H9 (cell line): ENCODE results near the gene NBEA. TPM values are rescaled to one million over a fixed set of nuclear protein-coding genes. Genes with fewer than 3 reads are reported as not detected.

Source experiments
- DNase-seq: peaks from one replicate; pipeline ENCODE4 v3.0.0-alpha.2; 2017
- H2AFZ ChIP-seq: one replicate; pipeline ENCODE4 v1.6.1; 2013; ENCODE audit warnings: mild to moderate bottlenecking, low read length, control low read depth, moderate library complexity
- H2AK5ac ChIP-seq: 2 replicates; pipeline ENCODE4 v1.6.1; 2013; ENCODE audit warnings: low read length, control low read depth, mixed read lengths; ENCODE audit not compliant: insufficient read length
- H2BK120ac ChIP-seq: one replicate; pipeline ENCODE4 v1.6.1; 2013; ENCODE audit warnings: low read depth, mild to moderate bottlenecking, low read length, control low read depth, inconsistent platforms; ENCODE audit not compliant: poor library complexity, severe bottlenecking
- H2BK12ac ChIP-seq: 2 replicates; pipeline ENCODE4 v1.6.1; 2013; ENCODE audit warnings: low read length, control low read depth, mixed read lengths, low read depth; ENCODE audit not compliant: insufficient read length
- H2BK15ac ChIP-seq: 2 replicates; pipeline ENCODE4 v1.6.1; 2013; ENCODE audit warnings: low read depth, low read length, control low read depth
- H2BK20ac ChIP-seq: one replicate; pipeline ENCODE4 v1.6.1; 2013; ENCODE audit warnings: low read depth, mild to moderate bottlenecking, low read length, control low read depth, inconsistent platforms; ENCODE audit not compliant: poor library complexity, severe bottlenecking
- H2BK5ac ChIP-seq: 2 replicates; pipeline ENCODE4 v1.6.1; 2013; ENCODE audit warnings: low read length, control low read depth, mixed read lengths; ENCODE audit not compliant: insufficient read length
- H3K14ac ChIP-seq: 2 replicates; pipeline ENCODE4 v1.6.1; 2013; ENCODE audit warnings: low read length, control low read depth; ENCODE audit not compliant: insufficient read depth
- H3K18ac ChIP-seq: 2 replicates; pipeline ENCODE4 v1.6.1; 2013; ENCODE audit warnings: low read depth, mild to moderate bottlenecking, mixed read lengths, low read length, control low read depth; ENCODE audit not compliant: insufficient read length
- H3K23ac ChIP-seq: 2 replicates; pipeline ENCODE4 v1.6.1; 2013; ENCODE audit warnings: low read length, control low read depth, mixed read lengths, low read depth; ENCODE audit not compliant: insufficient read length
- H3K23me2 ChIP-seq: 2 replicates; pipeline ENCODE4 v1.6.1; 2013; ENCODE audit warnings: low read depth, mild to moderate bottlenecking, mixed read lengths, low read length, control low read depth; ENCODE audit not compliant: insufficient read length, poor library complexity, severe bottlenecking
- H3K27ac ChIP-seq: 2 replicates; pipeline ENCODE4 v1.5.1; 2013; ENCODE audit warnings: low read length, control low read depth, mixed read lengths, low read depth; ENCODE audit not compliant: insufficient read length
- H3K27me3 ChIP-seq: 2 replicates; pipeline ENCODE4 v1.6.1; 2013; ENCODE audit warnings: low read length, control low read depth, inconsistent platforms; ENCODE audit not compliant: insufficient read depth
- H3K4ac ChIP-seq: 2 replicates; pipeline ENCODE4 v1.6.1; 2013; ENCODE audit warnings: low read depth, mild to moderate bottlenecking, control low read depth, inconsistent platforms, low read length, moderate library complexity
- H3K4me1 ChIP-seq: 2 replicates; pipeline ENCODE4 v1.6.1; 2013; ENCODE audit warnings: low read length, control low read depth, inconsistent platforms; ENCODE audit not compliant: insufficient read depth
- H3K4me2 ChIP-seq: 2 replicates; pipeline ENCODE4 v1.6.1; 2013; ENCODE audit warnings: low read length, control low read depth, mixed read lengths; ENCODE audit not compliant: insufficient read length, insufficient read depth
- H3K56ac ChIP-seq: 2 replicates; pipeline ENCODE4 v1.6.1; 2013; ENCODE audit warnings: low read depth, mild to moderate bottlenecking, mixed read lengths, low read length, control low read depth; ENCODE audit not compliant: insufficient read length
- H3K79me1 ChIP-seq: 2 replicates; pipeline ENCODE4 v1.6.1; 2013; ENCODE audit warnings: low read depth, mild to moderate bottlenecking, moderate library complexity, low read length, control low read depth, inconsistent platforms; ENCODE audit not compliant: insufficient read depth, poor library complexity, severe bottlenecking
- H3K79me2 ChIP-seq: 2 replicates; pipeline ENCODE4 v1.6.1; 2013; ENCODE audit warnings: low read length, control low read depth, inconsistent platforms; ENCODE audit not compliant: insufficient read depth
- H3K9ac ChIP-seq: 2 replicates; pipeline ENCODE4 v1.6.1; 2013; ENCODE audit warnings: low read length, control low read depth, mixed read lengths; ENCODE audit not compliant: insufficient read length; ENCODE audit errors: extremely low read depth
- H3K9me3 ChIP-seq: one replicate; pipeline ENCODE4 v1.6.1; 2013; ENCODE audit warnings: low read depth, low read length, inconsistent platforms; ENCODE audit not compliant: control insufficient read depth
- H3T11ph ChIP-seq: one replicate; pipeline ENCODE4 v1.6.1; 2013; ENCODE audit warnings: mild to moderate bottlenecking, low read length, control low read depth, inconsistent platforms
- H4K20me1 ChIP-seq: one replicate; pipeline ENCODE4 v1.6.1; 2013; ENCODE audit not compliant: control insufficient read depth, insufficient read length, insufficient read depth
- H4K5ac ChIP-seq: 2 replicates; pipeline ENCODE4 v1.6.1; 2013; ENCODE audit warnings: low read depth, mild to moderate bottlenecking, mixed read lengths, low read length, control low read depth; ENCODE audit not compliant: insufficient read length
- H4K8ac ChIP-seq: replicated peaks from 2 replicates; pipeline ENCODE4 v1.6.1; 2013; ENCODE audit warnings: low read length, control low read depth, mixed read lengths, low read depth; ENCODE audit not compliant: insufficient read length
- H4K91ac ChIP-seq: 2 replicates; pipeline ENCODE4 v1.6.1; 2013; ENCODE audit warnings: low read depth, mild to moderate bottlenecking, moderate library complexity, mixed read lengths, low read length, control low read depth; ENCODE audit not compliant: insufficient read length
- H3K27ac Mint-ChIP-seq, 3 experiments: 2 replicates in 2 of 3; 3 replicates in 1 of 3; pipeline ENCODE4 v1.8.0; 2020 to 2021; ENCODE audit warnings: mixed read lengths in 3 of 3, mild to moderate bottlenecking in 1 of 3, moderate library complexity in 1 of 3
- H3K27me3 Mint-ChIP-seq: 2 replicates; pipeline ENCODE4 v1.8.0; 2021; ENCODE audit warnings: low read depth, mild to moderate bottlenecking, moderate library complexity, mixed read lengths
- H3K36me3 Mint-ChIP-seq, 3 experiments: 2 replicates in 2 of 3; 3 replicates in 1 of 3; pipeline ENCODE4 v1.8.0; 2020 to 2021; ENCODE audit warnings: low read depth in 3 of 3, mixed read lengths in 3 of 3; ENCODE audit not compliant: insufficient read depth in 1 of 3
- H3K4me1 Mint-ChIP-seq, 2 experiments: 2 replicates each; pipeline ENCODE4 v1.8.0; 2020; ENCODE audit warnings: mixed read lengths in 2 of 2
- H3K4me3 Mint-ChIP-seq, 2 experiments: 2 replicates in 1 of 2; 3 replicates in 1 of 2; pipeline ENCODE4 v1.8.0; 2020 to 2021; ENCODE audit warnings: mild to moderate bottlenecking in 2 of 2, mixed read lengths in 2 of 2, moderate library complexity in 1 of 2
- H3K9me3 Mint-ChIP-seq, 2 experiments: 2 replicates in 1 of 2; 3 replicates in 1 of 2; pipeline ENCODE4 v1.8.0; 2020; ENCODE audit warnings: mild to moderate bottlenecking in 2 of 2, mixed read lengths in 2 of 2, moderate library complexity in 1 of 2
- WGBS: extraction: QIAGEN DNeasy Blood & Tissue Kit; methylation state at CpG from one replicate; pipeline ENCODE4 v1.1.7; 2013; ENCODE audit warnings: missing lambda C conversion rate, low lambda C conversion rate, mixed read lengths; ENCODE audit not compliant: insufficient read length; ENCODE audit errors: extremely low coverage; 5-methylcytosine and 5-hydroxymethylcytosine counted together
- total RNA-seq: library from RNA; stranded (reverse); gene quantifications from 2 replicates; pipeline ENCODE4 v1.2.1, GENCODE V29; 2021
- TF ChIP-seq, protein P1 (sequence below): fragments of 200-600 bp; sonication (generic); conservative IDR thresholded peaks from 3 replicates; pipeline ENCODE4 v1.8.0; 2021; ENCODE audit warnings: antibody characterized with exemption, mild to moderate bottlenecking

Gene NBEA
- total RNA-seq, 1 experiment from 2014 or later, result 17.3 TPM

DNA sequence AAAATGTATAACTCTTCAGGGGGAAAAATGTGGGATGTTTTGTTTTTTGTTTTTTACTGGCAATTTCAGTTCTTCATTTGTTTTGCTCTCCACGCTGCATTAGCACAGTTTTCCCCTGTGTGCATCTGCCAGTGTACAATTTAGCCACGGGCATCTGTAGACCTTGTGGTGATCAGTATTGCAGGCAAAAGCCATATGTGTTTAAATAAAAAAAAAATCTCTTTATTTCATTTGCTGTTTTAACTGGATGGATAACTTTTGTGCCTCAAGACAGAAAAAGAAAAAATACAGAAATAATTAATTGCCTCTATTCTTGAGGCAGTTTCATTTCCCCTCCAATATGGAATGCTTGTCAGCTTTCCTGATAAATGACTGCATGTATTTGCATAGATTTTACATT, 542.3 kb downstream of the NBEA start:
- H2AFZ ChIP-seq, result no peak overlapping the region
- no peak overlapping the region for H4K91ac ChIP-seq
- H4K20me1 ChIP-seq, result no peaks in the 10 kb centered on the region
- no peak overlapping the region for H3K9ac ChIP-seq
- no peak overlapping the region for H3K27ac Mint-ChIP-seq
- no peaks in the 10 kb centered on the region for H3K9me3 Mint-ChIP-seq
- H3K4me2 ChIP-seq, result no peak overlapping the region
- no peak overlapping the region for H3K14ac ChIP-seq
- H3K27ac ChIP-seq, result no peak overlapping the region
- no CpG with 5 or more reads among the region's 2 CpGs for WGBS
- H2BK12ac ChIP-seq, result no peak overlapping the region
- H2BK15ac ChIP-seq, result no peak overlapping the region
- H3K36me3 Mint-ChIP-seq, result no peaks in the 10 kb centered on the region
- no peaks in the 10 kb centered on the region for H3K79me1 ChIP-seq
- no peak overlapping the region for H3K4ac ChIP-seq
- no peak overlapping the region for H3K18ac ChIP-seq
- no peak for DNase-seq
- no peaks in the 10 kb centered on the region for H3K23me2 ChIP-seq
- H2BK120ac ChIP-seq, result no peak overlapping the region
- peaks cover 16% of the 10 kb centered on the region for H3K27me3 Mint-ChIP-seq
- no peak overlapping the region for H3K56ac ChIP-seq
- no peak overlapping the region for H4K5ac ChIP-seq
- H4K8ac ChIP-seq, result no peak overlapping the region
- no peak overlapping the region for H3T11ph ChIP-seq
- H3K9me3 ChIP-seq, result no peaks in the 10 kb centered on the region
- H3K23ac ChIP-seq, result no peak overlapping the region
- H3K4me1 ChIP-seq, result no peaks in the 10 kb centered on the region
- peaks cover under 1 to 5% of the 10 kb centered on the region in 2 experiments for H3K4me1 Mint-ChIP-seq
- H3K79me2 ChIP-seq, result no peaks in the 10 kb centered on the region
- H2AK5ac ChIP-seq, result no peak overlapping the region
- no peak overlapping the region for H2BK20ac ChIP-seq
- TF ChIP-seq, protein P1, sequence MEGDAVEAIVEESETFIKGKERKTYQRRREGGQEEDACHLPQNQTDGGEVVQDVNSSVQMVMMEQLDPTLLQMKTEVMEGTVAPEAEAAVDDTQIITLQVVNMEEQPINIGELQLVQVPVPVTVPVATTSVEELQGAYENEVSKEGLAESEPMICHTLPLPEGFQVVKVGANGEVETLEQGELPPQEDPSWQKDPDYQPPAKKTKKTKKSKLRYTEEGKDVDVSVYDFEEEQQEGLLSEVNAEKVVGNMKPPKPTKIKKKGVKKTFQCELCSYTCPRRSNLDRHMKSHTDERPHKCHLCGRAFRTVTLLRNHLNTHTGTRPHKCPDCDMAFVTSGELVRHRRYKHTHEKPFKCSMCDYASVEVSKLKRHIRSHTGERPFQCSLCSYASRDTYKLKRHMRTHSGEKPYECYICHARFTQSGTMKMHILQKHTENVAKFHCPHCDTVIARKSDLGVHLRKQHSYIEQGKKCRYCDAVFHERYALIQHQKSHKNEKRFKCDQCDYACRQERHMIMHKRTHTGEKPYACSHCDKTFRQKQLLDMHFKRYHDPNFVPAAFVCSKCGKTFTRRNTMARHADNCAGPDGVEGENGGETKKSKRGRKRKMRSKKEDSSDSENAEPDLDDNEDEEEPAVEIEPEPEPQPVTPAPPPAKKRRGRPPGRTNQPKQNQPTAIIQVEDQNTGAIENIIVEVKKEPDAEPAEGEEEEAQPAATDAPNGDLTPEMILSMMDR, result no peak
- H2BK5ac ChIP-seq, result no peak overlapping the region
- no peaks in the 10 kb centered on the region for H3K27me3 ChIP-seq
- no peak overlapping the region for H3K4me3 Mint-ChIP-seq
